CD14-positive monocyte (primary cell): Measurements from ENCODE around the gene CABP2. TPM values are rescaled to one million over a fixed set of nuclear protein-coding genes. Genes with fewer than 3 reads are reported as not detected.
A peak's percentile ranks its signal among the peaks of the same experiment; 100 is the strongest.

ENCODE experiments used
- DNase-seq, 3 donors: peaks; one replicate each; pipeline ENCODE4 v3.0.0-alpha.2; 2011 to 2022
- H2AFZ ChIP-seq: 2 replicates; pipeline ENCODE4 v1.6.0; 2012; ENCODE audit warnings: mild to moderate bottlenecking, low read depth, low read length, inconsistent platforms; ENCODE audit not compliant: insufficient read depth, poor library complexity, severe bottlenecking
- H3K27ac ChIP-seq, 2 donors: 1 replicate in 1 of 2; 2 replicates in 1 of 2; pipeline ENCODE4 v1.5.1; 2012 to 2013; ENCODE audit warnings: low read length in 2 of 2, control low read depth in 1 of 2, inconsistent platforms in 1 of 2, low read depth in 1 of 2, mild to moderate bottlenecking in 1 of 2
- H3K27me3 ChIP-seq, 2 donors: one replicate each; pipeline versions ENCODE4 v1.6.0 to v1.6.1; 2011 to 2013; ENCODE audit warnings: low read length in 2 of 2; ENCODE audit not compliant: control insufficient read depth in 2 of 2, insufficient read depth in 2 of 2
- H3K36me3 ChIP-seq, 2 donors: replicated peaks in 1 of 2; 1 replicate in 1 of 2; 2 replicates in 1 of 2; pipeline versions ENCODE4 v1.5.1 to v1.6.1; 2012 to 2013; ENCODE audit warnings: low read length in 2 of 2, control low read depth in 1 of 2, inconsistent platforms in 1 of 2, mild to moderate bottlenecking in 1 of 2; ENCODE audit not compliant: insufficient read depth in 2 of 2, control insufficient read depth in 1 of 2
- H3K4me1 ChIP-seq, 2 donors: 1 replicate in 1 of 2; 2 replicates in 1 of 2; pipeline versions ENCODE4 v1.5.1 to v1.6.1; 2012 to 2013; ENCODE audit warnings: low read length in 2 of 2, control low read depth in 1 of 2, inconsistent platforms in 1 of 2, mild to moderate bottlenecking in 1 of 2, moderate library complexity in 1 of 2; ENCODE audit not compliant: insufficient read depth in 2 of 2, control insufficient read depth in 1 of 2
- H3K4me2 ChIP-seq: replicated peaks from 2 replicates; pipeline ENCODE3; 2012; ENCODE audit warnings: low read length, moderate library complexity, mild to moderate bottlenecking; ENCODE audit not compliant: poor library complexity, severe bottlenecking; ENCODE audit errors: extremely low read depth
- H3K4me3 ChIP-seq, 3 experiments: fragments of 200-600 bp in 1 of 3; sonication (generic) in 1 of 3; replicated peaks in 1 of 3; 1 replicate in 2 of 3; 2 replicates in 1 of 3; pipeline ENCODE4 v1.5.1; 2011 to 2013; ENCODE audit warnings: low read length in 3 of 3, mild to moderate bottlenecking in 3 of 3, control low read depth in 2 of 3, low read depth in 2 of 3, inconsistent platforms in 1 of 3, moderate library complexity in 1 of 3
- H3K79me2 ChIP-seq: 2 replicates; pipeline ENCODE4 v1.6.0; 2012; ENCODE audit warnings: mild to moderate bottlenecking, control low read depth, inconsistent platforms, low read length, moderate library complexity; ENCODE audit not compliant: insufficient read depth
- H3K9ac ChIP-seq: 2 replicates; pipeline ENCODE4 v1.6.0; 2017; ENCODE audit warnings: low read length, mild to moderate bottlenecking; ENCODE audit not compliant: insufficient read depth, poor library complexity, severe bottlenecking
- H3K9me3 ChIP-seq, 2 donors: replicated peaks in 1 of 2; 1 replicate in 1 of 2; 2 replicates in 1 of 2; pipeline versions ENCODE4 v1.5.1 to v1.6.1; 2012 to 2013; ENCODE audit warnings: low read length in 2 of 2, control low read depth in 1 of 2; ENCODE audit not compliant: control insufficient read depth in 1 of 2, insufficient read depth in 1 of 2
- H4K20me1 ChIP-seq: 2 replicates; pipeline ENCODE4 v1.6.0; 2012; ENCODE audit warnings: mild to moderate bottlenecking, low read length, control low read depth, moderate library complexity; ENCODE audit not compliant: insufficient read depth
- H3K27ac Mint-ChIP-seq, 7 donors: one replicate each; pipeline ENCODE4 v1.8.0; 2020; ENCODE audit warnings: mild to moderate bottlenecking in 7 of 7, mixed read lengths in 7 of 7, moderate library complexity in 6 of 7, inconsistent platforms in 2 of 7
- H3K27me3 Mint-ChIP-seq, 3 donors: one replicate each; pipeline ENCODE4 v1.8.0; 2021 to 2022; ENCODE audit warnings: low read depth in 3 of 3, mild to moderate bottlenecking in 3 of 3, mixed read lengths in 3 of 3, moderate library complexity in 3 of 3, inconsistent platforms in 1 of 3
- H3K36me3 Mint-ChIP-seq, 2 donors: one replicate each; pipeline ENCODE4 v1.8.0; 2020; ENCODE audit warnings: mixed read lengths in 2 of 2, inconsistent platforms in 1 of 2, mild to moderate bottlenecking in 1 of 2
- H3K4me1 Mint-ChIP-seq: one replicate; pipeline ENCODE4 v1.8.0; 2020; ENCODE audit warnings: mild to moderate bottlenecking, mixed read lengths
- H3K4me3 Mint-ChIP-seq, 2 donors: one replicate each; pipeline ENCODE4 v1.8.0; 2020; ENCODE audit warnings: mild to moderate bottlenecking in 2 of 2, mixed read lengths in 2 of 2, moderate library complexity in 1 of 2
- H3K9me3 Mint-ChIP-seq, 7 donors: one replicate each; pipeline ENCODE4 v1.8.0; 2020 to 2022; ENCODE audit warnings: mixed read lengths in 7 of 7, mild to moderate bottlenecking in 6 of 7, moderate library complexity in 6 of 7, inconsistent platforms in 2 of 7
- CTCF ChIP-seq: fragments of 200-600 bp; IDR thresholded peaks from one replicate; pipeline ENCODE4 v1.8.0; 2022; ENCODE audit warnings: antibody characterized with exemption, mild to moderate bottlenecking
- WGBS: methylation state at CpG from one replicate; pipeline ENCODE4 v1.1.5; 2013; ENCODE audit warnings: missing lambda C conversion rate; ENCODE audit not compliant: insufficient coverage; 5-methylcytosine and 5-hydroxymethylcytosine counted together
- intact Hi-C, 2 donors: fragments of 100-400 bp; cut with micrococcal nuclease; formaldehyde crosslinking; loops; one replicate each; pipeline versions ENCODE4 v1.15.0 to v1.15.1; 2023
- polyA plus RNA-seq, 3 donors: library from polyadenylated mRNA; depleted of rRNA in 1 of 3; unstranded in 2 of 3; stranded (reverse) in 1 of 3; fragments of 300-500 nt in 2 of 3; fragments of >200 nt in 1 of 3; fragmentation: Illumina TruSeq in 2 of 3; gene quantifications; 1 replicate in 2 of 3; 2 replicates in 1 of 3; pipeline ENCODE4 v1.2.3, GENCODE V29; 2012 to 2021

Gene CABP2
- polyA plus RNA-seq, 3 donors, result not detected

DNA sequence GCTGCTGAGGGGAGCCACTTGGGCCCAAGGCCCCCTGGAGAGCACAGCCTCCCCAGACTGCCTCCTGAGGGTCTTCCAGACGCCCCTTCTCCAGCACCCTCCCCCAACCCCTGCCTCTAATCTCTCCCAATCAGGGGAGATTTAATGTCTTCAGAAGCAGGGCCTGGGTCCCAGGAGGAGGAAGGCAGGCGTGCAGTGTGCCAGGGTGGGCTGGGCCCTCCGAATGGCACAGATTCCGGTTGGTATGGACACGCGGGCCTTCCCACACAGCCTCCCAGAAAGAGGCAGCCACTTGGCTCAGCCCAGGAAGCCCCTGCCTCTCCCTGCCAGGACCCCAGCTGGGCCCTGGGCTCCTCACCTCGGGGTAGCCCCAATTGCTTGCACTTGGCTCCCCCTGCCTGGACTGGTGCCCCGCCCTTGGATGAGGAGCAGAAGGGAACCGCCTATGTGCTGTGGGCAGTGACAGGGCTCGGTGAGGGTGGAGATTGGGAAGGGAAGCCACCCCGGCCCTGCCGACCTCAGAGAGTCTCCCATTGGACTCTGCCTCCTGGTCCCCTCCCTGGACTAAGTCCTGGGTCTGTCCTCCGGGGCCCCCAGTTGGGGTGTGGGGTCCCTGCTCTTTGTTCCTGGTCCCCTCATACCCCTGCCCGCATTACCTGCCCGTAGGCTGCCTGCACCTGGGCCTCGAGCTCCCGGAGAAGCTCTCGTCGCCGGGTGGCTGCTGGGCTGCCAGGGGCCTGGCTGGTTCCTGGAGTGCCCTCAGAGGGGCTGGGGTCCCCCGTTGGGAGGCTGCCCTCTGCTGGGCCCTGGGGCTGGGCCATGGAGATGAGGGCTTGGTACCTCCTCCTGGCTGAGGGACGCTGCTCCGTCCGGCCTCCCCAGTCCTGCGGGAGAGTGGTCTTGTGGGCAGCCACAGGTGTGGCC lies 572 bp upstream of the CABP2 start:
- H3K79me2 ChIP-seq, result no peaks in the 10 kb centered on the region
- peaks cover 0 to 10% (median 5%) of the 10 kb centered on the region in 3 donors for H3K27me3 Mint-ChIP-seq
- 92% methylated on average over 20 of the region's 25 CpGs for WGBS
- intact Hi-C loops, result no loop called here
- no peaks in the 10 kb centered on the region for H3K4me1 ChIP-seq
- TF ChIP-seq CTCF, result no peak
- H3K27ac ChIP-seq, result no peak overlapping the region
- DNase-seq, result no peak
- peaks cover 3% of the 10 kb centered on the region for H3K4me1 Mint-ChIP-seq
- no peak overlapping the region for H3K4me3 ChIP-seq
- H3K9me3 Mint-ChIP-seq, result peaks cover 0 to 7% (median 3%) of the 10 kb centered on the region in 7 donors
- H4K20me1 ChIP-seq, result no peaks in the 10 kb centered on the region
- no peaks in the 10 kb centered on the region for H3K36me3 ChIP-seq
- H3K36me3 Mint-ChIP-seq, result no peaks in the 10 kb centered on the region
- H2AFZ ChIP-seq, result no peak overlapping the region
- H3K9ac ChIP-seq, result no peak overlapping the region
- no peak overlapping the region for H3K4me2 ChIP-seq
- no peaks in the 10 kb centered on the region for H3K27me3 ChIP-seq
- H3K9me3 ChIP-seq, result no peaks in the 10 kb centered on the region
- no peak overlapping the region for H3K4me3 Mint-ChIP-seq
- peak overlapping the region in 1 of 7 donors; percentile 19 for H3K27ac Mint-ChIP-seq

DNA sequence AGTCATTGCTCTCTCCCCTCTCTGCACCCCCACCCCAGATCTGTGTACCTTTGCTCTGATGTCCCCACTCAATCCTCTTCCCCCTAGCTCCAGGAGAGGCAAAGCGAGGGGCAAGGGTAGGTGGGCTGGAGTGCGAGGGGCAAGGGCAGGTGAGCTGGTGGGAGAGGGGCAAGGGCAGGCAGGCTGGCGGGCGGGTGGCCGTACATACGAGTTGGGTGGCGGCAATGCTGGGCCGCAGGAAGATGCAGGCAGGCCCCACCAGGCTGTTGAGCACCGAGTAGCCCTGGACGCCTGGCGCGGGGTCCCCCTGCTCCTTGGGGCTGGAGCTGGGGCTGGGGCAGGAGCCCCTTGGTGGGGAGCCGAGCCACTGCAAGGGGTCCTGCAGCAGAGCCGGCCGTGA lies 908 bp downstream of the CABP2 start:
- no peak overlapping the region for H3K4me3 Mint-ChIP-seq
- intact Hi-C loops, result no loop called here

More for the DNA sequence above, 908 bp downstream of the CABP2 start:
- Mint-ChIP-seq H3K9me3 (peaks cover 0 to 4% (median 3%) of the 10 kb centered on the region in 7 donors), H3K27ac (no peak overlapping the region), H3K27me3 (peaks cover 0 to 11% (median 5%) of the 10 kb centered on the region in 3 donors), H3K4me1 (peaks cover 3% of the 10 kb centered on the region), H3K36me3 (no peaks in the 10 kb centered on the region)
- no peaks in the 10 kb centered on the region for H3K36me3 ChIP-seq
- no peaks in the 10 kb centered on the region for H3K79me2 ChIP-seq
- no peaks in the 10 kb centered on the region for H3K27me3 ChIP-seq
- no peak overlapping the region for H3K27ac ChIP-seq
- H3K9me3 ChIP-seq, result no peaks in the 10 kb centered on the region
- H3K4me2 ChIP-seq, result no peak overlapping the region
- DNase-seq, result no peak
- WGBS, result 95% methylated on average over 10 of the region's 15 CpGs
- no peak overlapping the region for H2AFZ ChIP-seq
- H3K9ac ChIP-seq, result no peak overlapping the region
- no peak for TF ChIP-seq CTCF
- H4K20me1 ChIP-seq, result no peaks in the 10 kb centered on the region
- H3K4me3 ChIP-seq, result no peak overlapping the region
- no peaks in the 10 kb centered on the region for H3K4me1 ChIP-seq
